Measurements from ENCODE around the gene OLIG1. TPM values are rescaled to one million over a fixed set of nuclear protein-coding genes. Genes with fewer than 3 reads are reported as not detected.

Gene OLIG1
- polyA plus RNA-seq, 4 donors, result not detected

DNA sequence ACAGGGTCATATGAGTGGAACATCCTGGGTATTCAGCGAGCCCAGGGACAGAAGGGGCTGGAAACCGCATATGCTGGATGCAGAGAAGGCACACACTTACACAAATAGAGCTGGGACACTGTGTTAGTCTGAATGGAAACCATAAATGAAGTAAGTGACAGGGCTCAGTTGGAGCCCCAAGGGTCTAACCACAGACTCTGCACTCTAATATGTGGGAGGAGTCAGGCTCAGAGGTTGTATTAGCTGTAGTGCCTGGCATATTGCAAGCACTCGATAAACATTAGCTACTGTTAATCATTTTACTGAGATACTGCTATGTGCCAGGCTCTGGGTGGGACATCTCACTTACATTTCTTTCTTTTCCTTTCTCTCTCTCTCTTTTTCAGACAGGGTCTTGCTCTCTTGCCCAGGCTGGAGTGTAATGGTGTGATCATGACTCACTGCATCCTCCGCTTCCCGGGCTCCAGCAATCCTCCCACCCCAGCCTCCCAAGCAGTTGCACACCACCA lies 6.5 kb upstream of the OLIG1 start:
- Histone ChIP-seq H3K27me3 (ENCODE audit: control insufficient read depth in 3 of 3, insufficient read depth in 3 of 3, low read length in 3 of 3) (peaks cover 0 to 52% (median 28%) of the 10 kb centered on the region in 3 donors), H3K36me3 (ENCODE audit: control insufficient read depth in 3 of 3, insufficient read depth in 2 of 3, low read depth in 1 of 3, low read length in 3 of 3) (no peaks in the 10 kb centered on the region), H3K4me3 (ENCODE audit: low read depth in 1 of 3, low read length in 3 of 3) (no peak overlapping the region), H3K27ac (ENCODE audit: low read depth in 1 of 3, low read length in 2 of 3) (no peak overlapping the region), H3K4me1 (ENCODE audit: control insufficient read depth in 3 of 3, insufficient read depth in 2 of 3, low read depth in 1 of 3, low read length in 2 of 3) (no peaks in the 10 kb centered on the region), H3K9me3 (ENCODE audit: control insufficient read depth in 2 of 2, insufficient read depth in 1 of 2, low read depth in 1 of 2, low read length in 1 of 2) (no peaks in the 10 kb centered on the region)
- 80 to 84% (median 84%) methylated on average over 5 of the region's 5 CpGs for WGBS, 3 donors
- FAIRE-seq (no peak), DNase-seq (no peak)

DNA sequence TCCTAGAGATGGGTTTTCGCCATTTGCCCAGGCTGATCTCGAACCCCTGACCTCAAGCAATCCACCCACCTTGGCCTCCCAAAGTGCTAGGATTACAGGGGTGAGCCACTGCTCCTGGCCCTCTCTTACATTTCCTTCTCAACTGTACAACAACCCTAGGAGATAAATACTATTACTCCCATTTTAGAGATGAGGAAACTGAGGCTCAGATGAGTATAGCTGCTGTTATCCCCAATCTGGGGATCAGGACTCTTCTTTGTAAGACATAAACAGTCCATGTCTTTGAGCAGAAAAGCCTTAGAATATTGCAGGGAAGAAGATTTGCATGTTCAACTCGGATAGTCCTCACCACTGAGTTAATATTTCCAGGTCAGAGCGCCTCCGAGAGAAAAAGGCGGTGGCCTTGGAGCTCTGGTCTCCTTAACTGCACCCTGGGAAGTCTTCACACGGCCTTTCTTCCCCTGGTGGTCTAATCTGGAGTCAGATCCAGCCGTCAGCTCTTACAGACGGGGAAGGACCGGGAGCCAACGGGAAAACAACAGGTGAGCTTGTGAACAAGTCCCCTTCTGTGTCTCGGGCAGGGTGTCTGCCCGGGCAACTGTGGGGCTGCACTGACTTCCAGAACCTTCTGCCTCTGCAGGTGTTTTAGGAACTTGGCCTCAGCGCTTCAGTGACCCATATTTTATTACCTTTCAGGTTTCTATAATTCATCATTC lies 5.9 kb upstream of the OLIG1 start:
- H3K4me3 ChIP-seq (ENCODE audit: low read depth in 1 of 3, low read length in 3 of 3), result no peak overlapping the region
- 25 to 45% (median 31%) methylated on average over 14 of the region's 14 CpGs for WGBS, 3 donors
- H3K36me3 ChIP-seq (ENCODE audit: control insufficient read depth in 3 of 3, insufficient read depth in 2 of 3, low read depth in 1 of 3, low read length in 3 of 3), result no peaks in the 10 kb centered on the region
- no peak for DNase-seq
- H3K4me1 ChIP-seq (ENCODE audit: control insufficient read depth in 3 of 3, insufficient read depth in 2 of 3, low read depth in 1 of 3, low read length in 2 of 3), result no peaks in the 10 kb centered on the region
- FAIRE-seq, result no peak
- H3K27me3 ChIP-seq (ENCODE audit: control insufficient read depth in 3 of 3, insufficient read depth in 3 of 3, low read length in 3 of 3), result peaks cover 0 to 56% (median 33%) of the 10 kb centered on the region in 3 donors
- peaks cover 0 to 5% of the 10 kb centered on the region in 2 donors for H3K9me3 ChIP-seq (ENCODE audit: control insufficient read depth in 2 of 2, insufficient read depth in 1 of 2, low read depth in 1 of 2, low read length in 1 of 2)
- no peak overlapping the region for H3K27ac ChIP-seq (ENCODE audit: low read depth in 1 of 3, low read length in 2 of 3)

DNA sequence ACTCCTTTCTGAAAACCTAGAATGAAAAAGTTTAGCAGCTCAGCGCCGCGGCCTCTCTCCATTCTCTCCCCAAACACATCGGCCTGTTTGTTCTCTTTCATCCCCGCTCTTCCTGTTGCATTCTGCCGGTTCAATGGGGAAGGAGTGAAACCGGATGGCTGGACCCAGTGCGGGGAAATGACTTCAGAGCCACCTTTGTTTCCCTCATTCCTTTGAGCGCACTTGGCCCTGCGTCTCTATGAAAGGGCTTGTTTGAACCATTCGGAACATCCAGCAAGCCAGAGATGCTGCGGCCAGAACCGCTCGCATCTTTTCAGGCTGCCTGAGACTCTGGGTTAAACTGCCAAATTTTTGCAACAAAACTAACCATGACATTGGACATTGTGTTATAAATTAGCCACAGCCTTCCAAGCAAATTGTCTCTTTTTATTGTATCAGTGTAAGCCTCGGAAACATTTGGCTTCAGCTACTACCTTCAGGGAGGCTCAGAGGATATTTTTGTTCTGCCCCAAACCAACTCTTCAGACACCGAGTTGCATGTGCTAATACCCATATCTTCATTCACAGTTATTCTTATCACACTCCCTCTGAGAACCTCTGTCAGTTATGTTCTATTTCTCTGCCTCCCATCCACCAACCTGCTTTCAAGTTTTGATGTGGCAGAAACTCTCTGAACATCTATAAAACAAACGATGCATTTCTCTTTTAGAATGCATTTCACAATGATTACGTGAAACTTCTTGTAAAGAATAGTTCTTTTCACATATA lies 5.1 kb upstream of the OLIG1 start:
- Histone ChIP-seq H3K27ac (ENCODE audit: low read depth in 1 of 3, low read length in 2 of 3) (no peak overlapping the region), H3K4me3 (ENCODE audit: low read depth in 1 of 3, low read length in 3 of 3) (no peak overlapping the region), H3K36me3 (ENCODE audit: control insufficient read depth in 3 of 3, insufficient read depth in 2 of 3, low read depth in 1 of 3, low read length in 3 of 3) (no peaks in the 10 kb centered on the region), H3K9me3 (ENCODE audit: control insufficient read depth in 2 of 2, insufficient read depth in 1 of 2, low read depth in 1 of 2, low read length in 1 of 2) (peaks cover 0 to 11% of the 10 kb centered on the region in 2 donors), H3K4me1 (ENCODE audit: control insufficient read depth in 3 of 3, insufficient read depth in 2 of 3, low read depth in 1 of 3, low read length in 2 of 3) (no peaks in the 10 kb centered on the region), H3K27me3 (ENCODE audit: control insufficient read depth in 3 of 3, insufficient read depth in 3 of 3, low read length in 3 of 3) (peaks cover under 1 to 59% (median 33%) of the 10 kb centered on the region in 3 donors)
- FAIRE-seq (no peak), DNase-seq (no peak)
- WGBS, 3 donors, result 36 to 49% (median 39%) methylated on average over 18 of the region's 18 CpGs

DNA sequence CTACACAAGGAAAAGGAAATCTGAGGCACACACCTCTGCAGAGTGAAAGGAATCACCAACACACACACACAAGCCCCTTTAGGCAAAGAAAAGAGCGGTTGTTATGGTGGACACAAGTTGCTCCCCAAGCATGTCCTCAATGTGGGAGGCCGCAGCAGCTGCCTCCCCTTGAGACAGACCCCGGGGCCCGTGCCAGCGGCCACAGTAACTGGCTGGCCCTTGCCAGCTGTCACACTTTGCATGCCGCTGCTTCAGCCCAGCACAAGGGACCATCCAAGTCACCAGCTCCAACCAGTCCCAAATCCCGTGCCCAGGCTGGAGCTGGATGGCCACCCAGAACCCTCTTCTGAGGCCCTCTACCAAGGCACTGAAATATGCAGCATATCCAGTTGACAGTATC lies 2.9 kb upstream of the OLIG1 start:
- Histone ChIP-seq H3K4me3 (ENCODE audit: low read depth in 1 of 3, low read length in 3 of 3) (no peak overlapping the region), H3K9me3 (ENCODE audit: control insufficient read depth in 2 of 2, insufficient read depth in 1 of 2, low read depth in 1 of 2, low read length in 1 of 2) (peaks cover 0 to 11% of the 10 kb centered on the region in 2 donors), H3K4me1 (ENCODE audit: control insufficient read depth in 3 of 3, insufficient read depth in 2 of 3, low read depth in 1 of 3, low read length in 2 of 3) (peaks cover 0 to 5% (median 4%) of the 10 kb centered on the region in 3 donors), H3K27ac (ENCODE audit: low read depth in 1 of 3, low read length in 2 of 3) (no peak overlapping the region), H3K27me3 (ENCODE audit: control insufficient read depth in 3 of 3, insufficient read depth in 3 of 3, low read length in 3 of 3) (peaks cover 18 to 70% (median 45%) of the 10 kb centered on the region in 3 donors), H3K36me3 (ENCODE audit: control insufficient read depth in 3 of 3, insufficient read depth in 2 of 3, low read depth in 1 of 3, low read length in 3 of 3) (no peaks in the 10 kb centered on the region)
- no peak for DNase-seq
- no peak for FAIRE-seq
- WGBS, 3 donors, result 84 to 87% (median 87%) methylated on average over 7 of the region's 7 CpGs

DNA sequence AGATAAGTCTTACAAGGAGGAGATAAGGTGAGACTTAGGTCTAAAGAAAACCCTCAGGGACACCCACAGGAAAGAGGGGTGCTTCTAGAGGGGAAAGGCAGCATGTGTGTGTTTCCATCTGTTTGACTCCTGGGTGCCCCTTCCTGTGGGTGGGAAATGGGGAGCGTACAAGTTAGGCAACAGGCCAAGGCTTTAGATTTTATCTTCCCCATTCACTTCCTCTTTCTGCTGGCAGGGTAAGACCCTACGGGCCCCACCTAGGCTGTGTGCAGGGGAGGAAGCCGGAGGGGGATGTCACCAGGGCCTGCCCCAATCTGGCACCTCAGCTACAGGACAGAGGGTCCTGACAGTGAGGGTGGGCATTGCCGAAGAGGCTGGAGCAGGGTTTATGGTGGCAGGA lies 2.5 kb upstream of the OLIG1 start:
- Histone ChIP-seq H3K27ac (ENCODE audit: low read depth in 1 of 3, low read length in 2 of 3) (no peak overlapping the region), H3K4me3 (ENCODE audit: low read depth in 1 of 3, low read length in 3 of 3) (no peak overlapping the region), H3K4me1 (ENCODE audit: control insufficient read depth in 3 of 3, insufficient read depth in 2 of 3, low read depth in 1 of 3, low read length in 2 of 3) (peaks cover 0 to 5% (median 4%) of the 10 kb centered on the region in 3 donors), H3K27me3 (ENCODE audit: control insufficient read depth in 3 of 3, insufficient read depth in 3 of 3, low read length in 3 of 3) (peaks cover 18 to 73% (median 45%) of the 10 kb centered on the region in 3 donors), H3K9me3 (ENCODE audit: control insufficient read depth in 2 of 2, insufficient read depth in 1 of 2, low read depth in 1 of 2, low read length in 1 of 2) (peaks cover 0 to 11% of the 10 kb centered on the region in 2 donors), H3K36me3 (ENCODE audit: control insufficient read depth in 3 of 3, insufficient read depth in 2 of 3, low read depth in 1 of 3, low read length in 3 of 3) (no peaks in the 10 kb centered on the region)
- DNase-seq, result no peak
- 44 to 56% (median 55%) methylated on average over 4 of the region's 4 CpGs for WGBS, 3 donors
- no peak for FAIRE-seq

DNA sequence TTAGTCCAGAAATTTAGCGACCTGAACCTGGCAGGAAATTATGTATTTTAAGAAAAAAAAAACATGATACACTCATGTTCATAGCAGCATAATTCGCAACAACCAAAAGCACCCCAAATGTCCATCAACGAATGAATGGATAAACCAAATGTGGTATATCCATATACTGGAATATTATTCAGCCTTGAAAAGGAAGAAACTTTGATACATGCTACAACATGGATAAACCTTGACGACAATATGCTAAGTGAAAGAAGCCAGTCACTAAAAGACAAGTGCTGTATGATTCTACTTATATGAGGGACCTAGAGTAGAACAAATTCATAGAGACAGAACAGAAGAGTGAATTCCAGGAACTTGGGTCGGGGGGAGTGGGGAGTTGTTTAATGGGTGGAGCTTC lies 698 bp upstream of the OLIG1 start:
- Histone ChIP-seq H3K9me3 (ENCODE audit: control insufficient read depth in 2 of 2, insufficient read depth in 1 of 2, low read depth in 1 of 2, low read length in 1 of 2) (peaks cover 0 to 11% of the 10 kb centered on the region in 2 donors), H3K4me1 (ENCODE audit: control insufficient read depth in 3 of 3, insufficient read depth in 2 of 3, low read depth in 1 of 3, low read length in 2 of 3) (peaks cover 0 to 5% (median 4%) of the 10 kb centered on the region in 3 donors), H3K36me3 (ENCODE audit: control insufficient read depth in 3 of 3, insufficient read depth in 2 of 3, low read depth in 1 of 3, low read length in 3 of 3) (no peaks in the 10 kb centered on the region), H3K4me3 (ENCODE audit: low read depth in 1 of 3, low read length in 3 of 3) (no peak overlapping the region), H3K27ac (ENCODE audit: low read depth in 1 of 3, low read length in 2 of 3) (no peak overlapping the region), H3K27me3 (ENCODE audit: control insufficient read depth in 3 of 3, insufficient read depth in 3 of 3, low read length in 3 of 3) (peaks cover 20 to 79% (median 44%) of the 10 kb centered on the region in 3 donors)
- WGBS, 3 donors, result 64 to 71% (median 70%) methylated on average over 5 of the region's 5 CpGs
- DNase-seq, result no peak
- no peak for FAIRE-seq

DNA sequence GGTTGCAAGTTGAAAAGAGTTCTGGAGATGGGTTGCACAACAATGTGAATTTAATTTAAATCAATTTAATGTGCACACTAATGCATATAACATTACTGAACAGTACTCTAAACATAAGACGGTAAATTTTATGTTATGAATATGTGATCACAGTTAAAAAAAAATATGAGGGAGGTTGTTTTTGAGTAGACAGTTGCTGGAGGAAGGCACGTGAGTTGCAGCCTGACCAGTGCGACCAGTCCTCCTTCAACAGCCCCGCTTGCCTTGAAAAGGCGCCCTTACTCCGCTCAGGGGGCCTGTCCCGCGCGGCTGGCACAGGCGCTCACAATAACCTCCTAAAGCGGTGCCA lies 322 bp upstream of the OLIG1 start:
- Histone ChIP-seq H3K4me3 (ENCODE audit: low read depth in 1 of 3, low read length in 3 of 3) (peak overlapping the region in 1 of 3 donors; percentile 30), H3K9me3 (ENCODE audit: control insufficient read depth in 2 of 2, insufficient read depth in 1 of 2, low read depth in 1 of 2, low read length in 1 of 2) (peaks cover 0 to 11% of the 10 kb centered on the region in 2 donors), H3K27me3 (ENCODE audit: control insufficient read depth in 3 of 3, insufficient read depth in 3 of 3, low read length in 3 of 3) (peaks cover 20 to 79% (median 41%) of the 10 kb centered on the region in 3 donors), H3K4me1 (ENCODE audit: control insufficient read depth in 3 of 3, insufficient read depth in 2 of 3, low read depth in 1 of 3, low read length in 2 of 3) (peaks cover 0 to 5% (median 4%) of the 10 kb centered on the region in 3 donors), H3K27ac (ENCODE audit: low read depth in 1 of 3, low read length in 2 of 3) (no peak overlapping the region), H3K36me3 (ENCODE audit: control insufficient read depth in 3 of 3, insufficient read depth in 2 of 3, low read depth in 1 of 3, low read length in 3 of 3) (no peaks in the 10 kb centered on the region)
- FAIRE-seq (no peak), DNase-seq (no peak)
- WGBS, 3 donors, result 3 to 8% (median 4%) methylated on average over 11 of the region's 11 CpGs

DNA sequence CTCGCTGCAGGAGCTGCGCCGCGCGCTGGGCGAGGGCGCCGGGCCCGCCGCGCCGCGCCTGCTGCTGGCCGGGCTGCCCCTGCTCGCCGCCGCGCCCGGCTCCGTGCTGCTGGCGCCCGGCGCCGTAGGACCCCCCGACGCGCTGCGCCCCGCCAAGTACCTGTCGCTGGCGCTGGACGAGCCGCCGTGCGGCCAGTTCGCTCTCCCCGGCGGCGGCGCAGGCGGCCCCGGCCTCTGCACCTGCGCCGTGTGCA lies 730 bp downstream of the OLIG1 start:
- H3K27ac ChIP-seq (ENCODE audit: low read depth in 1 of 3, low read length in 2 of 3), result no peak overlapping the region
- peaks cover 20 to 84% (median 39%) of the 10 kb centered on the region in 3 donors for H3K27me3 ChIP-seq (ENCODE audit: control insufficient read depth in 3 of 3, insufficient read depth in 3 of 3, low read length in 3 of 3)
- no peak for FAIRE-seq
- H3K4me3 ChIP-seq (ENCODE audit: low read depth in 1 of 3, low read length in 3 of 3), result peak overlapping the region in 1 of 3 donors; percentile 30
- no peaks in the 10 kb centered on the region for H3K36me3 ChIP-seq (ENCODE audit: control insufficient read depth in 3 of 3, insufficient read depth in 2 of 3, low read depth in 1 of 3, low read length in 3 of 3)
- peaks cover 0 to 5% (median 4%) of the 10 kb centered on the region in 3 donors for H3K4me1 ChIP-seq (ENCODE audit: control insufficient read depth in 3 of 3, insufficient read depth in 2 of 3, low read depth in 1 of 3, low read length in 2 of 3)
- WGBS, 3 donors, result 0 to 2% (median 1%) methylated on average over 24 to 44 of the region's 44 CpGs
- no peak for DNase-seq
- peaks cover 0 to 11% of the 10 kb centered on the region in 2 donors for H3K9me3 ChIP-seq (ENCODE audit: control insufficient read depth in 2 of 2, insufficient read depth in 1 of 2, low read depth in 1 of 2, low read length in 1 of 2)
